H1 (cell line): Measurements from ENCODE around the gene ARMC5. TPM values are rescaled to one million over a fixed set of nuclear protein-coding genes. Genes with fewer than 3 reads are reported as not detected.

Source experiments
- CTCF ChIA-PET: fragments of 300-600 bp; sonication (Branson Sonifier 250); formaldehyde crosslinking; loops from one replicate; lab custom pipeline; 2021; ENCODE audit not compliant: partially characterized antibody; lab: Charles Lee
- POLR2A ChIA-PET: fragments of 300-600 bp; sonication (Branson Sonifier 250); formaldehyde crosslinking; loops from one replicate; lab custom pipeline; 2021; ENCODE audit warnings: inconsistent platforms; ENCODE audit not compliant: partially characterized antibody; lab: Charles Lee
- DNase-seq, 2 experiments: peaks; one replicate each; pipeline versions ENCODE4 v3.0.0 to v3.0.0-alpha.2; 2010 to 2022; ENCODE audit warnings: low spot score in 2 of 2, low read depth in 1 of 2, mixed read lengths in 1 of 2
- FAIRE-seq: peaks from 2 replicates; lab custom pipeline; 2011; peaks lifted over from hg19 to GRCh38; lab: Jason Lieb, UNC
- H2AFZ ChIP-seq: 2 replicates; pipeline ENCODE4 v1.8.1; 2012; ENCODE audit warnings: low read length, inconsistent platforms
- H2AK5ac ChIP-seq: 2 replicates; pipeline ENCODE4 v1.6.1; 2013; ENCODE audit warnings: low read depth, low read length
- H2BK120ac ChIP-seq: replicated peaks from 2 replicates; pipeline ENCODE3; 2013; ENCODE audit warnings: low read depth, low read length, inconsistent platforms
- H2BK12ac ChIP-seq: 2 replicates; pipeline ENCODE4 v1.6.1; 2013; ENCODE audit warnings: low read depth, low read length
- H2BK15ac ChIP-seq: 2 replicates; pipeline ENCODE4 v1.6.1; 2013; ENCODE audit warnings: low read length
- H2BK20ac ChIP-seq: 2 replicates; pipeline ENCODE4 v1.6.1; 2013; ENCODE audit warnings: low read length
- H2BK5ac ChIP-seq: 2 replicates; pipeline ENCODE4 v1.6.1; 2013; ENCODE audit warnings: low read depth, low read length
- H3K14ac ChIP-seq: 2 replicates; pipeline ENCODE4 v1.6.1; 2013; ENCODE audit warnings: inconsistent platforms; ENCODE audit not compliant: insufficient read length
- H3K18ac ChIP-seq: 2 replicates; pipeline ENCODE4 v1.6.1; 2013; ENCODE audit warnings: low read length; ENCODE audit errors: extremely low read depth
- H3K23ac ChIP-seq: 2 replicates; pipeline ENCODE4 v1.6.1; 2013; ENCODE audit warnings: inconsistent platforms; ENCODE audit not compliant: insufficient read length
- H3K23me2 ChIP-seq: 2 replicates; pipeline ENCODE4 v1.6.1; 2013; ENCODE audit warnings: low read depth, low read length
- H3K27ac ChIP-seq: 2 replicates; pipeline ENCODE4 v1.6.1; 2011; ENCODE audit warnings: low read depth, low read length, inconsistent platforms
- H3K27me3 ChIP-seq, 4 experiments: replicated peaks in 1 of 4; 1 replicate in 1 of 4; 2 replicates in 3 of 4; pipeline versions ENCODE4 v1.6.1 to v1.8.1; 2011 to 2013; ENCODE audit warnings: low read length in 3 of 4, mild to moderate bottlenecking in 3 of 4, inconsistent platforms in 2 of 4, mixed read lengths in 2 of 4, moderate library complexity in 1 of 4; ENCODE audit not compliant: control insufficient read depth in 3 of 4, insufficient read depth in 3 of 4; ENCODE audit errors: extremely low read depth in 1 of 4
- H3K36me3 ChIP-seq, 4 experiments: 2 replicates each; pipeline versions ENCODE4 v1.6.1 to v1.8.1; 2011 to 2013; ENCODE audit warnings: mild to moderate bottlenecking in 4 of 4, low read length in 3 of 4, moderate library complexity in 2 of 4, control low read depth in 1 of 4, inconsistent platforms in 1 of 4; ENCODE audit not compliant: insufficient read depth in 4 of 4, control insufficient read depth in 2 of 4
- H3K4ac ChIP-seq: replicated peaks from 2 replicates; pipeline ENCODE3; 2013; ENCODE audit warnings: low read length, low read depth, mixed read lengths, inconsistent platforms; ENCODE audit not compliant: insufficient read length
- H3K4me1 ChIP-seq, 4 experiments: replicated peaks in 1 of 4; 1 replicate in 1 of 4; 2 replicates in 3 of 4; pipeline versions ENCODE4 v1.6.1 to v1.8.1; 2011 to 2013; ENCODE audit warnings: low read length in 3 of 4, inconsistent platforms in 2 of 4, mixed read lengths in 1 of 4; ENCODE audit not compliant: insufficient read depth in 4 of 4, control insufficient read depth in 3 of 4
- H3K4me2 ChIP-seq, 2 experiments: 2 replicates each; pipeline versions ENCODE4 v1.6.1 to v1.8.1; 2011 to 2013; ENCODE audit warnings: low read depth in 2 of 2, low read length in 2 of 2, control low read depth in 1 of 2, inconsistent platforms in 1 of 2, mild to moderate bottlenecking in 1 of 2; ENCODE audit not compliant: insufficient read depth in 1 of 2
- H3K4me3 ChIP-seq, 4 experiments: fragments of 200-600, 300-600 bp in 1 of 4; sonication (generic), shearing (Covaris generic), sonication (Bioruptor Twin) in 1 of 4; 2 replicates each; pipeline versions ENCODE4 v1.5.1 to v1.8.1; 2011 to 2016; ENCODE audit warnings: low read length in 4 of 4, low read depth in 3 of 4, control low read depth in 2 of 4, inconsistent platforms in 2 of 4, mild to moderate bottlenecking in 2 of 4, mixed read lengths in 1 of 4, moderate library complexity in 1 of 4; ENCODE audit not compliant: insufficient read depth in 2 of 4; ENCODE audit errors: extremely low read depth in 1 of 4
- H3K56ac ChIP-seq: replicated peaks from 2 replicates; pipeline ENCODE3; 2013; ENCODE audit warnings: low read depth, mild to moderate bottlenecking, mixed read lengths, low read length, inconsistent platforms; ENCODE audit not compliant: insufficient read length
- H3K79me1 ChIP-seq: 2 replicates; pipeline ENCODE4 v1.6.1; 2013; ENCODE audit warnings: low read depth, low read length, control low read depth
- H3K79me2 ChIP-seq, 2 experiments: 2 replicates each; pipeline versions ENCODE4 v1.6.1 to v1.8.1; 2012 to 2013; ENCODE audit warnings: low read length in 2 of 2, mild to moderate bottlenecking in 2 of 2, inconsistent platforms in 1 of 2; ENCODE audit not compliant: insufficient read depth in 2 of 2, control insufficient read depth in 1 of 2
- H3K9ac ChIP-seq, 4 experiments: replicated peaks in 1 of 4; 1 replicate in 1 of 4; 2 replicates in 3 of 4; pipeline versions ENCODE4 v1.6.1 to v1.8.1; 2011 to 2013; ENCODE audit warnings: low read depth in 3 of 4, low read length in 3 of 4, control low read depth in 2 of 4, mild to moderate bottlenecking in 2 of 4, moderate library complexity in 2 of 4, inconsistent platforms in 1 of 4; ENCODE audit errors: extremely low read depth in 1 of 4
- H3K9me3 ChIP-seq, 2 experiments: 2 replicates each; pipeline versions ENCODE4 v1.6.1 to v1.8.1; 2012 to 2013; ENCODE audit warnings: mild to moderate bottlenecking in 2 of 2, moderate library complexity in 2 of 2, control low read depth in 1 of 2, inconsistent platforms in 1 of 2, low read depth in 1 of 2, low read length in 1 of 2, mixed read lengths in 1 of 2; ENCODE audit not compliant: insufficient read depth in 2 of 2
- H4K20me1 ChIP-seq, 2 experiments: replicated peaks in 1 of 2; 2 replicates each; pipeline versions ENCODE3 to v1.8.1; 2011 to 2013; ENCODE audit warnings: inconsistent platforms in 2 of 2, low read length in 2 of 2, mild to moderate bottlenecking in 1 of 2; ENCODE audit not compliant: insufficient read depth in 2 of 2, control insufficient read depth in 1 of 2
- H4K5ac ChIP-seq: 2 replicates; pipeline ENCODE4 v1.6.1; 2013; ENCODE audit warnings: low read length, low read depth, mixed read lengths, inconsistent platforms; ENCODE audit not compliant: insufficient read length
- H4K8ac ChIP-seq: 2 replicates; pipeline ENCODE4 v1.8.0; 2013; ENCODE audit warnings: mild to moderate bottlenecking, moderate library complexity, low read length, inconsistent platforms; ENCODE audit not compliant: insufficient read depth; ENCODE audit errors: extremely low read depth
- H4K91ac ChIP-seq: replicated peaks from 2 replicates; pipeline ENCODE3; 2013; ENCODE audit warnings: low read length, mixed read lengths, inconsistent platforms; ENCODE audit not compliant: insufficient read length
- CBX5 ChIP-seq: fragments of 300-800, 300-1000 bp; sonication (generic); IDR thresholded peaks from 2 replicates; pipeline ENCODE4 v1.7.1; 2016; ENCODE audit warnings: antibody characterized with exemption, low read length, low read depth
- EZH2 ChIP-seq: fragments of 200-600 bp; sonication (generic); IDR thresholded peaks from 2 replicates; pipeline ENCODE4 v1.7.1; 2012; ENCODE audit warnings: low read depth, mild to moderate bottlenecking, moderate library complexity, low read length, inconsistent platforms; ENCODE audit not compliant: severe bottlenecking
- GABPA ChIP-seq: IDR thresholded peaks from 2 replicates; pipeline ENCODE4 v1.6.1; 2011; ENCODE audit warnings: mild to moderate bottlenecking, low read length, moderate library complexity, borderline replicate concordance; ENCODE audit not compliant: insufficient read depth
- GTF2F1 ChIP-seq: IDR thresholded peaks from 2 replicates; pipeline ENCODE4 v1.6.1; 2012; ENCODE audit warnings: low read depth, low read length, improper control_type of control experiment, borderline replicate concordance
- KDM5A ChIP-seq: fragments of 200-600 bp; IDR thresholded peaks from 2 replicates; pipeline ENCODE4 v1.7.1; 2012; ENCODE audit warnings: mild to moderate bottlenecking, low read length, inconsistent platforms, mixed read lengths
- NRF1 ChIP-seq: IDR thresholded peaks from 2 replicates; pipeline ENCODE4 v1.6.1; 2011; ENCODE audit warnings: mild to moderate bottlenecking, low read depth, low read length, improper control_type of control experiment
- RBBP5 ChIP-seq: IDR thresholded peaks from 2 replicates; pipeline ENCODE4 v1.7.1; 2012; ENCODE audit warnings: low read depth, mild to moderate bottlenecking, inconsistent platforms, low read length, moderate library complexity, borderline replicate concordance
- SP4 ChIP-seq: IDR thresholded peaks from 2 replicates; pipeline ENCODE4 v1.6.1; 2012; ENCODE audit warnings: low read length, inconsistent platforms
- SRF ChIP-seq: IDR thresholded peaks from 2 replicates; pipeline ENCODE4 v1.6.1; 2011; ENCODE audit warnings: mild to moderate bottlenecking, low read depth, low read length, moderate library complexity
- TAF7 ChIP-seq: optimal IDR thresholded peaks from 2 replicates; pipeline ENCODE3; 2011; ENCODE audit warnings: low read depth, mild to moderate bottlenecking, inconsistent platforms, low read length, moderate library complexity, borderline replicate concordance
- TCF12 ChIP-seq: IDR thresholded peaks from 2 replicates; pipeline ENCODE4 v1.6.1; 2011; ENCODE audit warnings: low read depth, mild to moderate bottlenecking, low read length
- WGBS, 2 experiments: shearing (Covaris generic) in 1 of 2; methylation state at CpG; one replicate each; pipeline versions ENCODE4 v1.1.6 to v1.1.7; 2013 to 2015; ENCODE audit warnings: low lambda C conversion rate in 2 of 2, mixed read lengths in 2 of 2, inconsistent platforms in 1 of 2, low coverage in 1 of 2, missing lambda C conversion rate in 1 of 2; ENCODE audit not compliant: insufficient replicate concordance in 2 of 2, insufficient coverage in 1 of 2, insufficient read length in 1 of 2; ENCODE audit errors: extremely low coverage in 1 of 2, missing lambda C conversion rate in 1 of 2; 5-methylcytosine and 5-hydroxymethylcytosine counted together
- polyA plus RNA-seq, 7 experiments: library from polyadenylated mRNA; depleted of rRNA in 3 of 7; stranded (reverse) in 5 of 7; unstranded in 2 of 7; fragments of >200 nt in 5 of 7; fragments of 200-250 nt in 2 of 7; gene quantifications; 1 replicate in 5 of 7; 2 replicates in 1 of 7; 4 replicates in 1 of 7; pipeline versions ENCODE4 v1.2.1 to v1.2.3, GENCODE V29; 2011 to 2013; ENCODE audit warnings: missing spikeins in 2 of 7, mixed read lengths in 2 of 7
- total RNA-seq: library from RNA; stranded (reverse); fragmentation: NEBNext Ultra II Directional; extraction: Animal tissue kit (Norgen Biotek cat#: 25700); gene quantifications from 2 replicates; pipeline ENCODE4 v1.2.1, GENCODE V29; 2021
- TF ChIP-seq, protein P1 (sequence below): IDR thresholded peaks from 2 replicates; pipeline ENCODE4 v1.6.1; 2012; ENCODE audit warnings: inconsistent platforms

The ARMC5 gene
- total and polyA plus RNA-seq, 2 of the 8 experiments (the other 6 are each of a cell fraction or from before 2014, with no cell fraction given) = 7.8 to 8.7 TPM

DNA sequence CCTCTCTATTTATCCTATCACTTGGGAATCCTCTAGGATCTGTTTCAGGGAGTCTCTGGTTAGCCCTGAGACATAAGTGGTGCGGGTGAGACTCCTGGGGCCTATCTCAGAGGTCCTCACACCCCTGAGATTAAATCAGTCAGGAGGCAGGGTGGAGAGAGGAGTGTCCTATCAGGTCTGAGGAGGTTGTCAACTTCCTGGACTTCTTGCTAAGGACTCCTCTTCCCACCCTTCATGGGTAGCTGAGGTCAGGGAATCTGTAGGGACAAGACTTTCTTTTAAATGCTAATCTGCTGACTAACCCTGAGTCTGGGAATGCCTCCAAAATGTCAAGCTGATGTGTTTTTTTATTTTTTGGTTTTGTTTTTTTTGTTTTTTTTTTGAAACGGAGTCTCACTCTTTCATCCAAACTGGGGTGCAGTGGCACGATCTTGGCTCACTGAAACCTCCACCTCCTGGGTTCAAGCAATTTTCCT lies 6.6 kb upstream of the ARMC5 start:
- no peaks in the 10 kb centered on the region for H3K27me3 ChIP-seq
- H3K23me2 ChIP-seq = no peaks in the 10 kb centered on the region
- no peaks in the 10 kb centered on the region for H3K9me3 ChIP-seq
- H2BK15ac ChIP-seq = no peak overlapping the region
- H4K20me1 ChIP-seq = peaks cover 9 to 23% of the 10 kb centered on the region in 2 experiments
- H4K8ac ChIP-seq = no peak overlapping the region
- FAIRE-seq = no peak
- H3K23ac ChIP-seq = no peak overlapping the region
- no peaks in the 10 kb centered on the region for H3K36me3 ChIP-seq
- H3K79me1 ChIP-seq = peaks cover 5% of the 10 kb centered on the region; the same call in 1 of the 2 replicates
- no peak overlapping the region for H3K18ac ChIP-seq
- peak overlapping the region in 1 of 2 experiments; percentile 9; a peak in 1 of 4 replicates for H3K4me2 ChIP-seq
- peaks cover 0 to 21% of the 10 kb centered on the region in 2 experiments; a peak in 2 of 4 replicates for H3K79me2 ChIP-seq
- H2AK5ac ChIP-seq = no peak overlapping the region
- ChIA-PET POLR2A (interaction anchor here (0.6 to 1.7 kb wide), 5 partner anchors 239 to 1649 kb away, joined by 3 to 8 read pairs (median 3); partner anchors contain the start of genes FUS, TRIM72 and ZNF267), CTCF (interaction anchor here (0.9 to 2.8 kb wide), 10 partner anchors 8 to 499 kb away, joined by 3 to 32 read pairs (median 4); partner anchors contain the start of genes COX6A2, PYDC1 and ZNF843)
- no peak overlapping the region for H3K14ac ChIP-seq
- no peak overlapping the region for H2BK12ac ChIP-seq
- no peak overlapping the region for H3K4ac ChIP-seq
- peaks cover 5 to 23% (median 15%) of the 10 kb centered on the region in 4 experiments for H3K4me1 ChIP-seq
- no peak overlapping the region for H2BK5ac ChIP-seq
- DNase-seq = no peak
- no peak overlapping the region for H2BK20ac ChIP-seq
- H2BK120ac ChIP-seq = no peak overlapping the region
- no peak overlapping the region for H4K91ac ChIP-seq
- TF ChIP-seq, protein P1, sequence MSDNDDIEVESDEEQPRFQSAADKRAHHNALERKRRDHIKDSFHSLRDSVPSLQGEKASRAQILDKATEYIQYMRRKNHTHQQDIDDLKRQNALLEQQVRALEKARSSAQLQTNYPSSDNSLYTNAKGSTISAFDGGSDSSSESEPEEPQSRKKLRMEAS = no peak
- TF ChIP-seq RBBP5 (no peak), GTF2F1 (no peak), SRF (no peak), GABPA (no peak), KDM5A (no peak), EZH2 (no peak), TCF12 (no peak), SP4 (no peak), TAF7 (no peak), CBX5 (no peak), NRF1 (no peak)
- no peak overlapping the region for H3K56ac ChIP-seq
- no peak overlapping the region for H2AFZ ChIP-seq
- H3K27ac ChIP-seq = no peak overlapping the region
- no peak overlapping the region for H3K9ac ChIP-seq
- H4K5ac ChIP-seq = no peak overlapping the region
- 70% methylated on average over 3 of the region's 3 CpGs; no CpG with 5 or more reads in 1 of the 2 experiments for WGBS, 2 experiments
- no peak overlapping the region for H3K4me3 ChIP-seq
